H1 (cell line): ENCODE data around the gene FCRLA. TPM values are rescaled to one million over a fixed set of nuclear protein-coding genes. Genes with fewer than 3 reads are reported as not detected.
A peak's percentile ranks its signal among the peaks of the same experiment; 100 is the strongest.

Experiments
- ASH2L ChIP-seq: fragments of 200-600, 300-600 bp; sonication (generic); IDR thresholded peaks from one replicate; pipeline ENCODE4 v1.7.1; 2017; ENCODE audit warnings: low read length
- GABPA ChIP-seq: IDR thresholded peaks from 2 replicates; pipeline ENCODE4 v1.6.1; 2011; ENCODE audit warnings: mild to moderate bottlenecking, low read length, moderate library complexity, borderline replicate concordance; ENCODE audit not compliant: insufficient read depth
- GTF2F1 ChIP-seq: IDR thresholded peaks from 2 replicates; pipeline ENCODE4 v1.6.1; 2012; ENCODE audit warnings: low read depth, low read length, improper control_type of control experiment, borderline replicate concordance
- JUND ChIP-seq: IDR thresholded peaks from 2 replicates; pipeline ENCODE4 v1.6.1; 2011; ENCODE audit warnings: mild to moderate bottlenecking, improper control_type of control experiment, low read length
- KDM5A ChIP-seq: fragments of 200-600 bp; IDR thresholded peaks from 2 replicates; pipeline ENCODE4 v1.7.1; 2012; ENCODE audit warnings: mild to moderate bottlenecking, low read length, inconsistent platforms, mixed read lengths
- NANOG ChIP-seq: IDR thresholded peaks from 2 replicates; pipeline ENCODE4 v1.6.1; 2011; ENCODE audit warnings: low read length, low read depth, mild to moderate bottlenecking, inconsistent platforms; ENCODE audit not compliant: insufficient read depth, poor library complexity, severe bottlenecking
- RAD21 ChIP-seq, 2 experiments: IDR thresholded peaks in 1 of 2; conservative IDR thresholded peaks in 1 of 2; 2 replicates each; pipeline ENCODE4 v1.6.1; 2011; ENCODE audit warnings: low read depth in 2 of 2, low read length in 2 of 2, improper control_type of control experiment in 1 of 2, inconsistent platforms in 1 of 2, mild to moderate bottlenecking in 1 of 2, moderate library complexity in 1 of 2
- polyA plus RNA-seq, 7 experiments: library from polyadenylated mRNA; depleted of rRNA in 3 of 7; stranded (reverse) in 5 of 7; unstranded in 2 of 7; fragments of >200 nt in 5 of 7; fragments of 200-250 nt in 2 of 7; gene quantifications; 1 replicate in 5 of 7; 2 replicates in 1 of 7; 4 replicates in 1 of 7; pipeline versions ENCODE4 v1.2.1 to v1.2.3, GENCODE V29; 2011 to 2013; ENCODE audit warnings: missing spikeins in 2 of 7, mixed read lengths in 2 of 7
- total RNA-seq: library from RNA; stranded (reverse); fragmentation: NEBNext Ultra II Directional; extraction: Animal tissue kit (Norgen Biotek cat#: 25700); gene quantifications from 2 replicates; pipeline ENCODE4 v1.2.1, GENCODE V29; 2021
- TF ChIP-seq, protein P1 (sequence below): fragments of 300-600 bp; sonication (generic); IDR thresholded peaks from 2 replicates; pipeline ENCODE4 v1.7.1; 2012; ENCODE audit warnings: low read length, moderate library complexity, mild to moderate bottlenecking, inconsistent platforms; ENCODE audit not compliant: insufficient replicate concordance
- TF ChIP-seq, protein P2 (sequence below): IDR thresholded peaks from 2 replicates; pipeline ENCODE4 v1.6.1; 2011; ENCODE audit warnings: low read length, improper control_type of control experiment

FCRLA gene
- total and polyA plus RNA-seq, 2 of the 8 experiments (the other 6 are each of a cell fraction or from before 2014, with no cell fraction given): not detected

DNA sequence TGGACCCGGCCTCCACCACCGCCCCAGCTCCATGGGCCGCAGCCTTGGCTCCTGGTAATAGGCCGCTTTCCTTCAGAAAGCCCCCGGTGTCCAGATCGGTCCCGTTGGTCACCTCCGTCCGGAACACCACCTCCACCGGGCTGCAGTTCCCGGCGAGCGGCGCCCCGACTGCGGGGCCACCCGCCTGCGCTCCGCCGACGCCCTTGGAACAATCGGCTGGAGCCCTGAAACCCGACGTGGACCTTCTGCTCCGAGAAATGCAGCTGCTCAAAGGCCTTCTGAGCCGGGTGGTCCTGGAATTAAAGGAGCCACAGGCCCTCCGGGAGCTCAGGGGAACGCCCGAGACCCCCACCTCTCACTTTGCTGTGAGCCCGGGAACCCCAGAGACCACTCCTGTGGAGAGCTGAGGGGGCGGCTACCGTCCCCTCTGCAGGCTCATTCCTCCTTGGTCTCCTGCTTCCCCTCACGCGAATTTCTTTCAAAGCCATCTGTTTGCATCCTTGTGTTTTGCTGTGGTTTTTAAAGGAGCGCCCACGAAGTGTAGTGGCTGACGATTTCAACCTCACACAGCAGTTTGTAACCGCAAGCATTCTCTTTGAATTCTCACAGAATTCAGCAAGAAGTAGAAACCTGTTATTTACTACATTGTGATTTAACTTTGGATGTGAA, 20.4 kb downstream of the FCRLA start (continued):
- no peak for TF ChIP-seq GTF2F1
- TF ChIP-seq GABPA: no peak
- TF ChIP-seq RAD21 (IDR thresholded peaks at IDR 0.05 in 1 of 2, conservative IDR thresholded peaks at IDR 0.05 in 1 of 2; ENCODE audit: low read depth in 2 of 2, low read length in 2 of 2): no peak
- TF ChIP-seq, protein P1, sequence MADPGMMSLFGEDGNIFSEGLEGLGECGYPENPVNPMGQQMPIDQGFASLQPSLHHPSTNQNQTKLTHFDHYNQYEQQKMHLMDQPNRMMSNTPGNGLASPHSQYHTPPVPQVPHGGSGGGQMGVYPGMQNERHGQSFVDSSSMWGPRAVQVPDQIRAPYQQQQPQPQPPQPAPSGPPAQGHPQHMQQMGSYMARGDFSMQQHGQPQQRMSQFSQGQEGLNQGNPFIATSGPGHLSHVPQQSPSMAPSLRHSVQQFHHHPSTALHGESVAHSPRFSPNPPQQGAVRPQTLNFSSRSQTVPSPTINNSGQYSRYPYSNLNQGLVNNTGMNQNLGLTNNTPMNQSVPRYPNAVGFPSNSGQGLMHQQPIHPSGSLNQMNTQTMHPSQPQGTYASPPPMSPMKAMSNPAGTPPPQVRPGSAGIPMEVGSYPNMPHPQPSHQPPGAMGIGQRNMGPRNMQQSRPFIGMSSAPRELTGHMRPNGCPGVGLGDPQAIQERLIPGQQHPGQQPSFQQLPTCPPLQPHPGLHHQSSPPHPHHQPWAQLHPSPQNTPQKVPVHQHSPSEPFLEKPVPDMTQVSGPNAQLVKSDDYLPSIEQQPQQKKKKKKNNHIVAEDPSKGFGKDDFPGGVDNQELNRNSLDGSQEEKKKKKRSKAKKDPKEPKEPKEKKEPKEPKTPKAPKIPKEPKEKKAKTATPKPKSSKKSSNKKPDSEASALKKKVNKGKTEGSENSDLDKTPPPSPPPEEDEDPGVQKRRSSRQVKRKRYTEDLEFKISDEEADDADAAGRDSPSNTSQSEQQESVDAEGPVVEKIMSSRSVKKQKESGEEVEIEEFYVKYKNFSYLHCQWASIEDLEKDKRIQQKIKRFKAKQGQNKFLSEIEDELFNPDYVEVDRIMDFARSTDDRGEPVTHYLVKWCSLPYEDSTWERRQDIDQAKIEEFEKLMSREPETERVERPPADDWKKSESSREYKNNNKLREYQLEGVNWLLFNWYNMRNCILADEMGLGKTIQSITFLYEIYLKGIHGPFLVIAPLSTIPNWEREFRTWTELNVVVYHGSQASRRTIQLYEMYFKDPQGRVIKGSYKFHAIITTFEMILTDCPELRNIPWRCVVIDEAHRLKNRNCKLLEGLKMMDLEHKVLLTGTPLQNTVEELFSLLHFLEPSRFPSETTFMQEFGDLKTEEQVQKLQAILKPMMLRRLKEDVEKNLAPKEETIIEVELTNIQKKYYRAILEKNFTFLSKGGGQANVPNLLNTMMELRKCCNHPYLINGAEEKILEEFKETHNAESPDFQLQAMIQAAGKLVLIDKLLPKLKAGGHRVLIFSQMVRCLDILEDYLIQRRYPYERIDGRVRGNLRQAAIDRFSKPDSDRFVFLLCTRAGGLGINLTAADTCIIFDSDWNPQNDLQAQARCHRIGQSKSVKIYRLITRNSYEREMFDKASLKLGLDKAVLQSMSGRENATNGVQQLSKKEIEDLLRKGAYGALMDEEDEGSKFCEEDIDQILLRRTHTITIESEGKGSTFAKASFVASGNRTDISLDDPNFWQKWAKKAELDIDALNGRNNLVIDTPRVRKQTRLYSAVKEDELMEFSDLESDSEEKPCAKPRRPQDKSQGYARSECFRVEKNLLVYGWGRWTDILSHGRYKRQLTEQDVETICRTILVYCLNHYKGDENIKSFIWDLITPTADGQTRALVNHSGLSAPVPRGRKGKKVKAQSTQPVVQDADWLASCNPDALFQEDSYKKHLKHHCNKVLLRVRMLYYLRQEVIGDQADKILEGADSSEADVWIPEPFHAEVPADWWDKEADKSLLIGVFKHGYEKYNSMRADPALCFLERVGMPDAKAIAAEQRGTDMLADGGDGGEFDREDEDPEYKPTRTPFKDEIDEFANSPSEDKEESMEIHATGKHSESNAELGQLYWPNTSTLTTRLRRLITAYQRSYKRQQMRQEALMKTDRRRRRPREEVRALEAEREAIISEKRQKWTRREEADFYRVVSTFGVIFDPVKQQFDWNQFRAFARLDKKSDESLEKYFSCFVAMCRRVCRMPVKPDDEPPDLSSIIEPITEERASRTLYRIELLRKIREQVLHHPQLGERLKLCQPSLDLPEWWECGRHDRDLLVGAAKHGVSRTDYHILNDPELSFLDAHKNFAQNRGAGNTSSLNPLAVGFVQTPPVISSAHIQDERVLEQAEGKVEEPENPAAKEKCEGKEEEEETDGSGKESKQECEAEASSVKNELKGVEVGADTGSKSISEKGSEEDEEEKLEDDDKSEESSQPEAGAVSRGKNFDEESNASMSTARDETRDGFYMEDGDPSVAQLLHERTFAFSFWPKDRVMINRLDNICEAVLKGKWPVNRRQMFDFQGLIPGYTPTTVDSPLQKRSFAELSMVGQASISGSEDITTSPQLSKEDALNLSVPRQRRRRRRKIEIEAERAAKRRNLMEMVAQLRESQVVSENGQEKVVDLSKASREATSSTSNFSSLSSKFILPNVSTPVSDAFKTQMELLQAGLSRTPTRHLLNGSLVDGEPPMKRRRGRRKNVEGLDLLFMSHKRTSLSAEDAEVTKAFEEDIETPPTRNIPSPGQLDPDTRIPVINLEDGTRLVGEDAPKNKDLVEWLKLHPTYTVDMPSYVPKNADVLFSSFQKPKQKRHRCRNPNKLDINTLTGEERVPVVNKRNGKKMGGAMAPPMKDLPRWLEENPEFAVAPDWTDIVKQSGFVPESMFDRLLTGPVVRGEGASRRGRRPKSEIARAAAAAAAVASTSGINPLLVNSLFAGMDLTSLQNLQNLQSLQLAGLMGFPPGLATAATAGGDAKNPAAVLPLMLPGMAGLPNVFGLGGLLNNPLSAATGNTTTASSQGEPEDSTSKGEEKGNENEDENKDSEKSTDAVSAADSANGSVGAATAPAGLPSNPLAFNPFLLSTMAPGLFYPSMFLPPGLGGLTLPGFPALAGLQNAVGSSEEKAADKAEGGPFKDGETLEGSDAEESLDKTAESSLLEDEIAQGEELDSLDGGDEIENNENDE: no peak
- TF ChIP-seq KDM5A: no peak
- TF ChIP-seq NANOG: no peak
- TF ChIP-seq, protein P2, sequence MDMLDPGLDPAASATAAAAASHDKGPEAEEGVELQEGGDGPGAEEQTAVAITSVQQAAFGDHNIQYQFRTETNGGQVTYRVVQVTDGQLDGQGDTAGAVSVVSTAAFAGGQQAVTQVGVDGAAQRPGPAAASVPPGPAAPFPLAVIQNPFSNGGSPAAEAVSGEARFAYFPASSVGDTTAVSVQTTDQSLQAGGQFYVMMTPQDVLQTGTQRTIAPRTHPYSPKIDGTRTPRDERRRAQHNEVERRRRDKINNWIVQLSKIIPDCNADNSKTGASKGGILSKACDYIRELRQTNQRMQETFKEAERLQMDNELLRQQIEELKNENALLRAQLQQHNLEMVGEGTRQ: no peak
- TF ChIP-seq JUND: no peak
- TF ChIP-seq ASH2L: peak; percentile 86
